ENCODE results near the gene ZBTB46.
A peak's percentile ranks its signal among the peaks of the same experiment; 100 is the strongest.

Gene ZBTB46

DNA sequence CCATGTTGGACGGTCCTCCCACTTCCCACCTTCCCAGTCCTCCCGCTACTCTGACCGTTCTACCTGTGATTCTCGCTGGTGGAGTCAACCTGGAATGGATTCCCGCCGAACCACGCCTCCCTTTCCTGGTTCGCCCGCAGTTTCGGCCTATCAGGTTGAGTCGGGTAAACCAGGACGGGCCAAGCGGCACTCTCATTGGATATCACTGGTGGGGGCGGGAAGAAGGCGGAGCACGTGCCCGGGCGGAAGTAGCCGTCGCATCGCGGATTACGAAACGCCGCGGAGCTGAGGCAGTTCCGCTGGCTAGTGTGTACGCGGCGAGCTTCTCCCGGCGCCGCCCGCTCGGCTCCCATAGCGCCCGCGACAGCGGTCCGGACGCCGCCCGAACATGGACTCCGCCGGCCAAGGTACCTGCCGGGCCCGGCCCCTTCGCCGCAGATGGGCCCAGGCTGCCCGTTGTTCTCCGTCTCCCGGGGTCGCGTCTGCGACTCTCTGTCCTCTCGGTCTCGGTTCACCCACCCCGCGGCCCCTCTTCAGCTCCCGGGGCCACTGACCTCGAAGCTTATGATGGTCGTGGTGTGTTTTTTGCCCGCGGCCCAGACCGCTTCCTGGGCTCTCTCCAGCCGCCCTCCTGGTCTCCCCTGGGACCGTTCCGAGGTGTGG, 34.0 kb upstream of the ZBTB46 start, which contains the start of gene TPD52L2:
Gene TPD52L2, plus strand, starts transcription at position 293 of the 663 bp plus-strand sequence. Its CDS starts 96 bp downstream, at position 389.
- H3K4me3 ChIP-seq (ENCODE audit: low read depth, low read length) = peak within 1 kb of the TSS; percentile 85
- DNase-seq (ENCODE audit: low read depth) = peak; percentile 99
- TF ChIP-seq, protein P1, sequence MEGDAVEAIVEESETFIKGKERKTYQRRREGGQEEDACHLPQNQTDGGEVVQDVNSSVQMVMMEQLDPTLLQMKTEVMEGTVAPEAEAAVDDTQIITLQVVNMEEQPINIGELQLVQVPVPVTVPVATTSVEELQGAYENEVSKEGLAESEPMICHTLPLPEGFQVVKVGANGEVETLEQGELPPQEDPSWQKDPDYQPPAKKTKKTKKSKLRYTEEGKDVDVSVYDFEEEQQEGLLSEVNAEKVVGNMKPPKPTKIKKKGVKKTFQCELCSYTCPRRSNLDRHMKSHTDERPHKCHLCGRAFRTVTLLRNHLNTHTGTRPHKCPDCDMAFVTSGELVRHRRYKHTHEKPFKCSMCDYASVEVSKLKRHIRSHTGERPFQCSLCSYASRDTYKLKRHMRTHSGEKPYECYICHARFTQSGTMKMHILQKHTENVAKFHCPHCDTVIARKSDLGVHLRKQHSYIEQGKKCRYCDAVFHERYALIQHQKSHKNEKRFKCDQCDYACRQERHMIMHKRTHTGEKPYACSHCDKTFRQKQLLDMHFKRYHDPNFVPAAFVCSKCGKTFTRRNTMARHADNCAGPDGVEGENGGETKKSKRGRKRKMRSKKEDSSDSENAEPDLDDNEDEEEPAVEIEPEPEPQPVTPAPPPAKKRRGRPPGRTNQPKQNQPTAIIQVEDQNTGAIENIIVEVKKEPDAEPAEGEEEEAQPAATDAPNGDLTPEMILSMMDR (IDR thresholded peaks at IDR 0.05; ENCODE audit: control insufficient read depth, extremely low read depth, insufficient read depth) = no peak

DNA sequence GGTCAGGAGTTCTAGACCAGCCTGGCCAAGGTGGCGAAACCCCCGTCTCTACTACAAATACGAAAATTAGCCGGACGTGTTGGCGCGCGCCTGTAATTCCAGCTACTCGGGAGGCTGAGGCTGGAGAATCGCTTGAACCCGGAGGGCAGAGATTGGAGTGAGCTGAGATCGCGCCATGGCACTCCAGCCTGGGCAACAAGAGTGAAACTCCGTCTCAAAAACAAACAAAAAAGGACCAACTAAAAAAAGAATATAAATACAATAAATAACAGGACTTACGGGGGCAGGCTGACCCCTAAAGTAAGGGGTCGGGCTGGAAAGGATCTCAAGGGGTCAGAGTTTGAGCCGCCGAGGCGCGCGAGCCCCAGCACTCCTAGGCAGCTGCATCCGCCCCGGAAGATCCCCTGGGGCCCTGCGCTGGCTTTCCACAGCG, 33.5 kb upstream of the ZBTB46 start:
- no peak for DNase-seq (ENCODE audit: low read depth)
- H3K4me3 ChIP-seq (ENCODE audit: low read depth, low read length) = peak overlapping the region; percentile 85
- TF ChIP-seq, protein P1 (IDR thresholded peaks at IDR 0.05; ENCODE audit: control insufficient read depth, extremely low read depth, insufficient read depth) = no peak

DNA sequence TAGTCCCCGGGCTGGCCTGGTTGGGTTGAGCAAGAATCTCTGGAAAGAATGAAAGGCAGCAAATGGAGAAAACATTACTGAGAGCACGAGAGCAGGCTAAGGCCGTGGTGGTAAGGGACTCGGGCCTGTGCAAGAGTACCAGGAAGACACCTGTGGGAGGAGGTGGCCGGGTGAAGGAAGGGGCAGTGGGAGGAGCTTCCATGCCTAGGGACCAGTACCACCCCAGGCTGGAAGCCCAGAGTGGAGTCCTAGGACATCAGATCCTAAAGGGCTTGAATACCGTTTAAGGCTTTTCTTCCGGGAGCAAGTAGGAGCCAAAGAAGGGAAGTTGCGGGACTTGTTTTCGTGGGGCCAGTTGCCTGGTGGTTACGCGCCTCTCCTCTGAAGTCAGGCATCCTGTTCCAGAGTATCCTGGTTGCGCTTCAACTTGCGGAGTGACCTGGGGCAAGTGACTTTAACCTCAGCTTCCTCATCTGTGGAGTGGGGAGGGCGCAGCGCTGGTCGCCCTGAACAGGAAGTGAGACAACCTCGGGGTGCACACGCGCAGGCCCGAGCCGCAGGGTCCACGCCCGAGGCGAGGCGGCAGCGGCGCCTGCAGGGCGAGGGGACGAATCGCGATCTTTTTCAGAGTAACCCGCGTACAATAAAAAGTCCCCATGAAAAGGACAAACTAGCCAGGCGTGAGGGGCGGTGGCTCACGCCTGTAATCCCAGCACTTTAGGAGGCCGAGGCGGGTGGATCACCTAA, 32.9 kb upstream of the ZBTB46 start:
- peak; percentile 65 for DNase-seq (ENCODE audit: low read depth)
- TF ChIP-seq, protein P1 (IDR thresholded peaks at IDR 0.05; ENCODE audit: control insufficient read depth, extremely low read depth, insufficient read depth) = peak; percentile 85
- peak overlapping the region; percentile 85 for H3K4me3 ChIP-seq (ENCODE audit: low read depth, low read length)

DNA sequence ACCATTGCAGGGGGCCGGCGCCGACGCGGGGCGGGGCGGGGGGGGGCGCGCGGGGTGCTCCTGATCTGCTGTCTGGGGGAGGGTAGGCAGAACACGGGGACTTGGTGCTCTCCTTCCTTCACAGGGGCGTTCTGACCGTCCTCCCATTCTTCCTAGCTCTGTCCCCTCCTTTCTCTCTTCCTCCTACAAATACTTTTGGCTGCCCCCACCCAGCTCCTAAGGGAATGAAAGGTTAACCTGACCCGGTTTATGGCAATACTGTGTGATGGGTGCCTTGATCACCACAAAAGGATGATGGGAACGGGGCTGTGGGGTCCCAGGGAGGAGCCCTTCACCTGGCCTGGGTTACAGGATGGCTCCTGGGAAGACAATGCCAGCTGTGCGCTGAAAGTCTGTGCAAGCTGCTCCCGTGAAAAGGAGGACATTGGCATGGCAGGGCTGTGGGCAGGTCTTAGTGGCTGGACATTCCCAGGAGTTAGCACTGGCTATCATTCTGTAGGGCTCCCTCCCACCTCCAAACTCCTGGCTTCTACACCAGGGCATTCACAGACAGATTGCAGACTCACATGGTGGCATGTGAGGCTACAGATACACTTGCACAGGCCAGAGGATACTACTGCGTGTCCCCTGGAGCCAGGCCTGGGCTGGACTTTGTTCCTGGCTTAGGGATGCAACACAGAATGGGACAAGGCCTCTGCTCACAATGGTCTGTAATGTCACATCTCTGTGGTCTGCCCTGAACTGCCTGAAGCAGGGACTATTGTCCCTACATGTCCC, 32.1 kb upstream of the ZBTB46 start:
- DNase-seq (ENCODE audit: low read depth) = no peak
- TF ChIP-seq, protein P1 (IDR thresholded peaks at IDR 0.05; ENCODE audit: control insufficient read depth, extremely low read depth, insufficient read depth) = no peak
- peak overlapping the region; percentile 85 for H3K4me3 ChIP-seq (ENCODE audit: low read depth, low read length)

DNA sequence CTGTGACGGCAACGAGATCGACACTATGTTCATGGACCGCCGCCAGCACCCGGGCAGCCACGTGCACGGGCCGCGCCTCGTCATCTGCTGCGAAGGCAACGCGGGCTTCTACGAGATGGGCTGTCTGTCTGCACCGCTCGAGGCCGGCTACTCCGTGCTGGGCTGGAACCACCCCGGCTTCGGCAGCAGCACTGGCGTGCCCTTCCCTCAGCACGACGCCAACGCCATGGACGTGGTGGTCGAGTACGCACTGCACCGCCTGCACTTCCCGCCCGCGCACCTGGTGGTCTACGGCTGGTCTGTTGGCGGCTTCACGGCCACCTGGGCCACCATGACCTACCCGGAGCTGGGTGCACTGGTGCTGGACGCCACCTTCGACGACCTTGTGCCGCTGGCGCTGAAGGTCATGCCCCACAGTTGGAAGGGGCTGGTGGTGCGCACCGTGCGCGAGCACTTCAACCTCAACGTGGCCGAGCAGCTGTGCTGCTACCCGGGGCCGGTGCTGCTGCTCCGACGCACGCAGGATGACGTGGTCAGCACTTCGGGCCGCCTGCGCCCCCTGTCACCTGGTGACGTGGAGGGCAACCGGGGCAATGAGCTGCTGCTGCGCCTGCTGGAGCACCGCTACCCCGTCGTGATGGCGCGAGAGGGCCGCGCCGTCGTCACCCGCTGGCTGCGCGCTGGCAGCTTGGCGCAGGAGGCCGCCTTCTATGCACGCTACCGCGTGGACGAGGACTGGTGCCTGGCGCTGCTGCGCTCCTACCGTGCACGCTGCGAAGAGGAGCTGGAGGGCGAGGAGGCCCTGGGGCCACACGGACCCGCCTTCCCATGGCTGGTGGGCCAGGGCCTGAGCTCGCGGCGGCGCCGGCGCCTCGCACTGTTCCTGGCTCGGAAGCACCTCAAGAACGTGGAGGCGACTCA, 31.2 kb upstream of the ZBTB46 start:
- TF ChIP-seq, protein P1 (IDR thresholded peaks at IDR 0.05; ENCODE audit: control insufficient read depth, extremely low read depth, insufficient read depth) = no peak
- no peak for DNase-seq (ENCODE audit: low read depth)
- H3K4me3 ChIP-seq (ENCODE audit: low read depth, low read length) = no peak overlapping the region

DNA sequence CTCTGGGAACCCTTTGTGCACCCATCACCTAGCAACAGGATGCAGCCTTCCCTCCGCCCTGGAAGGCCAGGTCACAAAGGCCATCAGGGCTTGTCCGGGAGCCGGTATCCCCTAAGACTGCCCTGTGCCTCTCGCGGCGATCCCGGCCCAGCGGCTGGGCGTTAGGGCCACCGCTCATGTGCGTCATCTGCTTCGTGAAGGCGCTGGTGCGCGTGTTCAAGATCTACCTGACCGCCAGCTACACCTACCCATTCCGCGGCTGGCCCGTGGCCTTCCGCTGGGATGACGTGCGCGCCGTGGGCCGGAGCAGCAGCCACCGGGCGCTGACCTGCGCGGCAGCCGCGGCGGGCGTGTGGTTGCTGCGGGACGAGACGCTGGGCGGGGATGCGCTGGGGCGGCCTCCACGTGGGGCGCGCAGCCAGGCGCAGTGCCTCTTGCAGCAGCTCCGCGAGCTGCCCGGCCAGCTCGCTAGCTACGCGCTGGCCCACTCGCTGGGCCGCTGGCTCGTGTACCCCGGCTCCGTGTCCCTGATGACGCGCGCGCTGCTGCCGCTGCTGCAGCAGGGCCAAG, 30.4 kb upstream of the ZBTB46 start, which contains the start of gene ABHD16B:
Gene ABHD16B, plus strand, starts transcription at position 134 of the 570 bp plus-strand sequence. Its CDS starts 43 bp downstream, at position 177.
- no peak within 1 kb of the TSS for H3K4me3 ChIP-seq (ENCODE audit: low read depth, low read length)
- TF ChIP-seq, protein P1 (IDR thresholded peaks at IDR 0.05; ENCODE audit: control insufficient read depth, extremely low read depth, insufficient read depth) = no peak
- no peak for DNase-seq (ENCODE audit: low read depth)
